GM12892 (cell line): ENCODE results near the gene ANXA6.

ENCODE experiments used
- DNase-seq: peaks from one replicate; pipeline ENCODE4 v3.0.0; 2011; ENCODE audit not compliant: insufficient read length
- FAIRE-seq: peaks from 2 replicates; lab custom pipeline; 2011; peaks lifted over from hg19 to GRCh38; lab: Jason Lieb, UNC
- POLR2A ChIP-seq: IDR thresholded peaks from 2 replicates; pipeline ENCODE4 v1.6.1; 2011; ENCODE audit warnings: low read depth, low read length, control low read depth
- POLR2AphosphoS5 ChIP-seq: IDR thresholded peaks from 2 replicates; pipeline ENCODE4 v1.6.1; 2011; ENCODE audit warnings: low read depth, low read length, control low read depth

Gene ANXA6

DNA sequence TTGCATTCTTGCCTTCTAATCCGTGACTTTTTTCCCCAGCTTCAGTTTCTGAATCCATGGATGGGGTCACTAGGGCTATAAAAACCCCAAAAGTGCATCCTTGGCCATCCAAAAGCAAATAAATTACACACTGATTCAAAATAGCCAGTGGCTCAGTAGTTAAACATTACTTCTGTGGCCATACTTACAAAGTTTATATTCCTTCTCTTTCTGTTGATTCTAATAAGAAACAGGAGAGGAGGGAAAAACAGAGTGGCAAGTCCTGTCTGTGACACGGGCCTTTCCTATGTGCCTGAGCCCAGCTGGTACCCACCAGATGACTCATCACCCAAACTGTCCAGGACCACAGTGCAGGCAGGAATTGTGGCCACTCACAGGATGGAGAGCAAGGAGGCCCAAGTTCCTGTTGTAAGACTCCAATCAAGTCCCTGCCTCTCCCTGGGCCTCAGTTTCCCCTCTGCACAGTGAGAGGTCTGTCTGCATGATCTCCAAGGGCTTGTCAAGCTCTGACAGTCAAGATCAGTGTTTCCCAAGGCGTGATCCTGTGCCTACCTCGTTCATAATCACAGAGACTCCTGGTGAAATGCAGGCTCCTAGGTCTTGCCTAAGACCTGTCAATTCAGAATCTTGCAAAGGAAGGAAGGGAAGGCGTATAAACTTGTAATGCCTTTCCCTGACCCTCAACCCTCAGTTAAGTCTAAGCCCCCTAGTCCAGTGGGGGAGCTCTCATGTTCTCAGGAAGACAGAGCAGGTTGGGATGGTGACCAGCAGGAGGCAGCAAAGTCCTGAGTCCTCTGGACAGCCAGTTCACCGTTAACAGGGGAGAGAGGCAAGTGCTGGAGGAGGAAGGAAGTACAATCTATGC lies 106.3 kb downstream of the ANXA6 start:
- DNase-seq (peak; percentile 71), FAIRE-seq (peak; percentile 80)
- TF ChIP-seq POLR2A (no peak), POLR2AphosphoS5 (0 out of 2 replicates have a peak, but pooled peaks have one; percentile 35)
